ENCODE measurements around the gene FASTK. TPM values are rescaled to one million over a fixed set of nuclear protein-coding genes. Genes with fewer than 3 reads are reported as not detected.
"Not testable (repeated sequence)": the region's sequence is repeated elsewhere in the genome, so short reads cannot be mapped to it uniquely, and the experiment has no call there.

Gene FASTK
- total and polyA plus RNA-seq, 2 donors (not counting 3 experiments of a cell fraction or from before 2014, with no cell fraction given), result 73.3 to 113 TPM

GRCh38 chr7:151043959-151044358 is 36.6 kb downstream of the FASTK start:
- H3K79me2 ChIP-seq (ENCODE audit: control insufficient read depth, insufficient read depth, low read length), result no peaks in the 10 kb centered on the region
- dilution Hi-C loops (cut with MboI; ENCODE audit: extremely low pct_ligation_motif_present, low sequenced_read_pairs), result no loop called here
- H4K20me1 ChIP-seq (replicated peaks; ENCODE audit: control insufficient read depth, extremely low read depth, insufficient read depth, low read length), result no peaks in the 10 kb centered on the region
- H3K36me3 ChIP-seq (ENCODE audit: control insufficient read depth in 2 of 2, extremely low read depth in 1 of 2, insufficient read depth in 2 of 2, low read length in 2 of 2), result no peaks in the 10 kb centered on the region
- DNase-seq (ENCODE audit: low read depth, low spot score) (no peak), FAIRE-seq (no peak)
- H3K9me1 ChIP-seq (replicated peaks; ENCODE audit: control insufficient read depth, extremely low read depth, insufficient read depth, low read length), result no peaks in the 10 kb centered on the region
- no peak overlapping the region for H2AFZ ChIP-seq (ENCODE audit: low read depth, low read length)
- H3K27me3 ChIP-seq (ENCODE audit: control insufficient read depth in 2 of 2, insufficient read depth in 2 of 2, low read length in 2 of 2), result no peaks in the 10 kb centered on the region
- BruUV-seq (replicated peaks), result no TSS peak
- H3K9ac ChIP-seq (replicated peaks; ENCODE audit: extremely low read depth, insufficient read depth, low read length), result no peak overlapping the region
- intact Hi-C loops (cut with micrococcal nuclease), result no loop called here
- no peak overlapping the region for H3K4me2 ChIP-seq (ENCODE audit: insufficient read depth, low read length)
- H3K27ac ChIP-seq (ENCODE audit: insufficient read depth, low read depth, low read length), result no peak overlapping the region
- ChIA-PET CTCF (interaction anchor here (0.8 kb wide), 1 partner anchor 26 kb away, joined by 3 read pairs; no protein-coding TSS in a partner anchor), POLR2A (no interaction called here)
- H3K4me1 ChIP-seq (ENCODE audit: control insufficient read depth, extremely low read depth, insufficient read depth, low read length), result peaks cover 13% of the 10 kb centered on the region
- H3K9me3 ChIP-seq (replicated peaks; ENCODE audit: control insufficient read depth, insufficient read depth, low read length), result no peaks in the 10 kb centered on the region
- H3K4me3 ChIP-seq (replicated peaks in 1 of 3; ENCODE audit: insufficient read depth in 1 of 3, low read depth in 1 of 3, low read length in 3 of 3), result no peak overlapping the region
- TF ChIP-seq POLR2AphosphoS5 (IDR thresholded peaks at IDR 0.05; ENCODE audit: insufficient read depth, low read depth, low read length), result no peak
- no peak for TF ChIP-seq GATA2 (IDR thresholded peaks at IDR 0.05; ENCODE audit: insufficient read depth, insufficient read length, low read depth, low read length)
- TF ChIP-seq POLR2A (IDR thresholded peaks at IDR 0.05; ENCODE audit: low read depth, low read length), result no peak

GRCh38 chr7:151043449-151043848 is 37.2 kb downstream of the FASTK start:
- intact Hi-C loops (cut with micrococcal nuclease); H4K20me1 ChIP-seq (replicated peaks; ENCODE audit: control insufficient read depth, extremely low read depth, insufficient read depth, low read length); H3K36me3 ChIP-seq (ENCODE audit: control insufficient read depth in 2 of 2, extremely low read depth in 1 of 2, insufficient read depth in 2 of 2, low read length in 2 of 2); H3K27ac ChIP-seq (ENCODE audit: insufficient read depth, low read depth, low read length); CTCF ChIA-PET; H3K4me3 ChIP-seq (replicated peaks in 1 of 3; ENCODE audit: insufficient read depth in 1 of 3, low read depth in 1 of 3, low read length in 3 of 3); POLR2A ChIA-PET; FAIRE-seq; H3K79me2 ChIP-seq (ENCODE audit: control insufficient read depth, insufficient read depth, low read length); H3K27me3 ChIP-seq (ENCODE audit: control insufficient read depth in 2 of 2, insufficient read depth in 2 of 2, low read length in 2 of 2); H3K9me1 ChIP-seq (replicated peaks; ENCODE audit: control insufficient read depth, extremely low read depth, insufficient read depth, low read length); BruUV-seq (replicated peaks); DNase-seq (ENCODE audit: low read depth, low spot score); H3K4me2 ChIP-seq (ENCODE audit: insufficient read depth, low read length); H3K9ac ChIP-seq (replicated peaks; ENCODE audit: extremely low read depth, insufficient read depth, low read length); H3K9me3 ChIP-seq (replicated peaks; ENCODE audit: control insufficient read depth, insufficient read depth, low read length); dilution Hi-C loops (cut with MboI; ENCODE audit: extremely low pct_ligation_motif_present, low sequenced_read_pairs); H2AFZ ChIP-seq (ENCODE audit: low read depth, low read length): not testable (repeated sequence)
- peaks cover 19% of the 10 kb centered on the region for H3K4me1 ChIP-seq (ENCODE audit: control insufficient read depth, extremely low read depth, insufficient read depth, low read length)
